Left cardiac atrium (tissue), 4 donors: Measurements from ENCODE around the gene NRK. TPM values are rescaled to one million over a fixed set of nuclear protein-coding genes. Genes with fewer than 3 reads are reported as not detected.
"Not testable (repeated sequence)": the region's sequence is repeated elsewhere in the genome, so short reads cannot be mapped to it uniquely, and the experiment has no call there.

ENCODE experiments used
- ATAC-seq, 2 donors: fragments of 200-7000 bp; cut with Tn5 transposase; one replicate each; pipeline ENCODE4 v1.9.1; 2020; ENCODE audit warnings: mild to moderate bottlenecking in 2 of 2, moderate library complexity in 2 of 2
- DNase-seq: peaks from one replicate; pipeline ENCODE4 v3.0.0-alpha.2; 2020
- intact Hi-C, 2 donors: fragments of 100-400 bp; cut with DNase I; formaldehyde crosslinking; loops; one replicate each; pipeline versions ENCODE4 v1.14.1 to v1.15.1; 2022 to 2023
- long read RNA-seq: library from polyadenylated mRNA; unstranded; transcript quantifications from one replicate; pipeline ENCODE4 v2.0.0, GENCODE V29; 2021
- total RNA-seq, 2 donors: library from RNA; stranded (reverse); fragmentation: NEBNext Ultra II Directional; extraction: Animal tissue kit (Norgen Biotek cat#: 25700); gene quantifications; one replicate each; pipeline ENCODE4 v1.2.1, GENCODE V29; 2021
- donor health status: DM: no; HTN: yes; CAD: no.
- donor health status: DM: no; HTN: yes; CAD: no; lungs with severe emphysema.
- donor health status: DM: yes; HTN: yes; CAD: no.
- donor health status: Dilated cardiomyopathy.

NRK gene, protein sequence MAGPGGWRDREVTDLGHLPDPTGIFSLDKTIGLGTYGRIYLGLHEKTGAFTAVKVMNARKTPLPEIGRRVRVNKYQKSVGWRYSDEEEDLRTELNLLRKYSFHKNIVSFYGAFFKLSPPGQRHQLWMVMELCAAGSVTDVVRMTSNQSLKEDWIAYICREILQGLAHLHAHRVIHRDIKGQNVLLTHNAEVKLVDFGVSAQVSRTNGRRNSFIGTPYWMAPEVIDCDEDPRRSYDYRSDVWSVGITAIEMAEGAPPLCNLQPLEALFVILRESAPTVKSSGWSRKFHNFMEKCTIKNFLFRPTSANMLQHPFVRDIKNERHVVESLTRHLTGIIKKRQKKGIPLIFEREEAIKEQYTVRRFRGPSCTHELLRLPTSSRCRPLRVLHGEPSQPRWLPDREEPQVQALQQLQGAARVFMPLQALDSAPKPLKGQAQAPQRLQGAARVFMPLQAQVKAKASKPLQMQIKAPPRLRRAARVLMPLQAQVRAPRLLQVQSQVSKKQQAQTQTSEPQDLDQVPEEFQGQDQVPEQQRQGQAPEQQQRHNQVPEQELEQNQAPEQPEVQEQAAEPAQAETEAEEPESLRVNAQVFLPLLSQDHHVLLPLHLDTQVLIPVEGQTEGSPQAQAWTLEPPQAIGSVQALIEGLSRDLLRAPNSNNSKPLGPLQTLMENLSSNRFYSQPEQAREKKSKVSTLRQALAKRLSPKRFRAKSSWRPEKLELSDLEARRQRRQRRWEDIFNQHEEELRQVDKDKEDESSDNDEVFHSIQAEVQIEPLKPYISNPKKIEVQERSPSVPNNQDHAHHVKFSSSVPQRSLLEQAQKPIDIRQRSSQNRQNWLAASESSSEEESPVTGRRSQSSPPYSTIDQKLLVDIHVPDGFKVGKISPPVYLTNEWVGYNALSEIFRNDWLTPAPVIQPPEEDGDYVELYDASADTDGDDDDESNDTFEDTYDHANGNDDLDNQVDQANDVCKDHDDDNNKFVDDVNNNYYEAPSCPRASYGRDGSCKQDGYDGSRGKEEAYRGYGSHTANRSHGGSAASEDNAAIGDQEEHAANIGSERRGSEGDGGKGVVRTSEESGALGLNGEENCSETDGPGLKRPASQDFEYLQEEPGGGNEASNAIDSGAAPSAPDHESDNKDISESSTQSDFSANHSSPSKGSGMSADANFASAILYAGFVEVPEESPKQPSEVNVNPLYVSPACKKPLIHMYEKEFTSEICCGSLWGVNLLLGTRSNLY (N-terminal part only)
- total RNA-seq = 1 to 10 TPM in 1 of 2 donors, under 1 TPM in 1; 0.44 to 1.4 TPM
- long read RNA-seq = 0 reads

DNA sequence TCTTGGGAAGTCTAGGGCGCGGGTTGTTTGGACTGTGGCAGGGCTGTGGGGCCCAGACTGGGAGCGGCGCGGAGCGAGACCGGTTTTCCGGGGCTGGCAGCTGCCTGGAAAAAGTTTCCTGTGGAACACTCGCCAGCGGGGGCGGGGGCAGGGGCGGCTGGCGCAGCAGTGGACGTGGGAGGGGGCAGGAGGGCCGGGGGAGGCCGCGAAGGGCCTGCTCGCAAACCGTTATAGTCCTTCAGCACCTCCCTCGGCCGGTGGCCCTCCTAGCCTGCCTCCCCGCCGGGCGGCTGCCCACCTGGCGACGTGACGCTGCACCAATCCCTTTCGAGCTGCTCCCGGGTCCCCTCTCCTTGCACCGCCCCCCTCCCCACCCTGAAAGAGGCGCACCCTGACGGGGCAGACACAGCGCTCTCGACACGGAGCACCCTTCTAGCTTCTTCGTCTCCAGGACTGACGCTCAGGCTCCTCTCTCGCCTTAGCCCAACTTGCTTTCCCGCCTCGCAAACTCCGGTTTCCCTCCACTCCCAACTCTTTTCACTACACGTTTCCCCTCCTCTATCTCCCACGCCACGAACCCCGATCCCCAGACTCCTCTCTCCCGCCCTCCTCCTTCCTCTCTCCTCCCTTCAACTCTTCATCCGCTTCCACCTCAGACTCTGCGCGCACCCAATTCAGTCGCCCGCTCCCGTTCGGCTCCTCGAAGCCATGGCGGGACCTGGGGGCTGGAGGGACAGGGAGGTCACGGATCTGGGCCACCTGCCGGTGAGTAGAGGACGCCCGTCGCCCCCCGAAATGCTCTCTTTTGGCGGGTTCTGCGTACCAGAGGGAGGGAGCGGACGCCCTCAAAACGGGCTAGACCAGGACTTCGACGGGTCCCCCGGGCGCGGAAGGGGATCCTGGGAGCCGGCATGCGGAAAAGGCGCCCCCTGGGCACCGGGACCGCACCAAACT, at the start of gene NRK:
Gene NRK, plus strand, starts transcription at position 402 of the 954 bp plus-strand sequence. Its CDS starts 307 bp downstream, at position 709.
- peak; percentile 20 for DNase-seq
- intact Hi-C loops = no loop called here
- peak; percentile 50 to 71 for ATAC-seq

DNA sequence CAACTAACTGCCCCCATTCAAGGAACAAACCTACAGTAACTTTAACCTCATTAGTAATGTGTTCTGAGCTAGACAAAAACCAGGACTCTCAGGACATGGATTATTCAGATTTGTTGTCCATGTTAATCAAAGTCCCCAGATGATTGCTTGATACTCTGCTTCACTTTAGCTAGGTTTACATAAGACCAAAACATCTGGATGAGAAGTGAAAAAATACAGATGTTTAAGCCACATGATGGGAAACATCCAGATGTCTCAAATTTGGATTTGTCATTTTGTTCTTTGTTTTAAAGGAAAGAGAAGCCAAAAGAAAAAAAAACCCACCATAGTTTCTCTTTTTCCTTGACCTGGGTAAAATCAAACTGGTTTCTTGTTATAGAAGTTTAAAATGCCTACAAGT, 48.5 kb upstream of the NRK start:
- no peak for ATAC-seq
- intact Hi-C loops = no loop called here
- no peak for DNase-seq

DNA sequence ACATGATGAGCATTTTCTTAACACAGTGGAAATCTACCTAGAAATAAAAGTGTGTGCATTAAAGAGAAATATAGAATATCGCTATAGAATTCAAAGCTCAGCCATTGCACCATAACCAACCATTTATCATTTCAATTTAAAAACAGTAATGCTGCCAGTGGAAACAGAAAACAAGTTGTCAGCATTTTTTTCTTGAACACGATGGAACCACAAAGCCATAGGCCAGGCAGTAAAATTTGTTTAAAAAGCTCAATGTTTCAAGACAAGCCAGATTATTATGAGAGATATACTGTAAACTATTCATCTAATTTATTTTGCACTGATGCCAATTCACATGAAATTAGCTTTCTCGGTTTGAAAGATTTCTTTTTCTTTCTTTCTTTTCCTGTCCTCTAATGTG, 46.7 kb upstream of the NRK start:
- no peak for DNase-seq
- intact Hi-C loops = no loop called here
- ATAC-seq = no peak

DNA sequence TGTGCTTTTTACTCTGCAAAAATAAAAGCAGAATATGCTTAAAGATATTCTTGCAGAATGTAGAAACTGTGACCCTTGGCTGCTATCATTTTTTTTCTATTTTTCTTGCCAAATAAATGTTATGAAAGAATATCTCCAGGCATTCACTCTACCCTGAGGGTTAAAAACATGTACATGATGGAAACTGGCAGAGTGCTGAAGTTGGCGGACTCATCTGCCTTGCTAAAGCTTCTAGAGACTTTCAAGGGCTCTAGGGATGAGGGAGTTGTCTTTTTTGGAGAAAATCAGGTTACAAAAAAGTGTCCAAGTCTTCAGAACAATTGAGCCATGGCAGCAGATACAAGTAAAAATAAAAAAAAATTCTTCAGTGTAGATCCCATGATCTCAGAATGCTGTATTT, 40.5 kb upstream of the NRK start:
- ATAC-seq (no peak), DNase-seq (no peak)
- intact Hi-C loops = no loop called here

DNA sequence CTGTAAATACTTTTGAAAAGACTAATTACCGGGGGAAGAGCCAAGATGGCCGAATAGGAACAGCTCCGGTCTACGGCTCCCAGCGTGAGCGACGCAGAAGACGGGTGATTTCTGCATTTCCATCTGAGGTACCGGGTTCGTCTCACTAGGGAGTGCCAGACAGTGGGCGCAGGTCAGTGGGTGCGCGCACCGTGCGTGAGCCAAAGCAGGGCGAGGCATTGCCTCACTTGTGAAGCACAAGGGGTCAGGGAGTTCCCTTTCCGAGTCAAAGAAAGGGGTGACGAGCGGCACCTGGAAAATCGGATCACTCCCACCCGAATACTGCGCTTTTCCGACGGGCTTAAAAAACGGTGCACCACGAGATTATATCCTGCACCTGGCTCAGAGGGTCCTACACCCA, 25.5 kb upstream of the NRK start:
- ATAC-seq, DNase-seq, intact Hi-C loops: not testable (repeated sequence)

DNA sequence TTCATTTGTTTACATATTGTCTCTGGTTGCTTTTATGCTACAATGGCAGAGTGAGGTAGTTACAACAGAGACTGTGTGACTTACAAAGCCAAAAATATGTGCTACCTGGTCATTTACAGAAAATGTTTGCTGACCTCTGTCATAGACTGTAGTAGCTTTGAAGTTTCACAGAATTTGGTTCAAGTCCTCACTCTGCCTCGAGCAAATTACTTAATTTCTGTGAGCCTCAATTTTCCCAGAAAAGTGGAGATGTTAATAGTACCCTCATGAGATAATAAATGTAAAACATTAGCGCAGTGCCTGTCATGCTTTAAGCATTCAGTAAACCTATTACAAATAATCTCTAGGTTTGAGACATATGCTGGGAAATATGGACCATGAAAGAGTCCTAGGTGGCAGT, 18.4 kb upstream of the NRK start:
- DNase-seq (no peak), ATAC-seq (no peak)
- intact Hi-C loops = no loop called here

DNA sequence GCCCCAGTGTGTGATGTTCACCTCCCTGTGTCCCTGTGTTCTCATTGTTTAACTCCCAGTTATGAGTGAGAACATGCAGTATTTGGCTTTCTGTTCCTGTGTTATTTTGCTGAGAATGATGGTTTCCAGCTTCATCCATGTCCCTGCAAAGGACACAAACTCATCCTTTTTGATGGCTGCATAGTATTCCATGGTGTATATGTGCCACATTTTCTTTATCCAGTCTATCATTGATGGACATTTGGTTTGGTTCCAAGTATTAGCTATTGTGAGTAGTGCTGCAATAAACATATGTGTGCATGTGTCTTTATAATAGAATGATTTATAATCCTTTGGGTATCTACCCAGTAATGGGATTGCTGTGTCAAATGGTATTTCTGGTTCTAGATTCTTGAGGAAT, 16.7 kb upstream of the NRK start:
- DNase-seq, ATAC-seq, intact Hi-C loops: not testable (repeated sequence)

DNA sequence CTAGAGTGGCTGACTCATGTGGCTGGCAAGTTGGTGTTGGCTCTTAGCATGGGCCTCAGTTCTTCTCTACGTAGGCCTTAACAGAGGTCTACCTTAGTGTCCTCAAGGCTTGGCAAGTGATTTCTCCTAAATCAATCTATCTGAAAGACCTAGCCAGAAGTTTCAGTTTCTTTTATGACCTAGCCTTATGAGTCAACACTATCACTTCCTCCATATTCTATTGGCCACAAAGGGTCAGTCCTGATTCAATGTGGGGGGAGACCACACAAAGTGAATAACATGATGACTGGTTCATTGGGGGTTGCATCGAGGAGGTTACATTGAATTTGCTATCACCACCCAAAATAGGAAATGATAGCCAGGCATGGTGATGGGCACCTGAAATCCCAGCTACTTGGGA, 5.8 kb upstream of the NRK start:
- DNase-seq (no peak), ATAC-seq (no peak)
- intact Hi-C loops = no loop called here

DNA sequence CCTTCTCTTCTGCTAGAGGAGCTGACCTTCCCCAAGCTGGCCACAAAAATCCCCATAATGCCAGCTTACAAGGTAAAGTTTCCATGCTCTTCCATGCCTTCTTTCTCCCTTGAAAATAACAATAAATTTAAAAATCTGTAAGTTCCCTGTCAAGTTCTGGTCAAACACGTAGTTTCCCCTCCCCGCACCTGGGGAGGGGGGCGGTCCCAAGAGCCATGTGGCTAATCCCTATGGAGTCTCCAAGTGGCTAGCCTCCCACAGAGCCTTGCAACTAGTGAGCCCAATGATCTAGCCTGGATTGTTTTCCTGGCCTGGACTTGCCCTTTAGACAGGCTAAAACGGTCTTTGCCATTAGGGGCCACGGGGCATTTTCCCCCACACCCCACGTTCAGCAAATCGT, 2.1 kb upstream of the NRK start:
- ATAC-seq = no peak
- DNase-seq = no peak
- intact Hi-C loops = no loop called here

DNA sequence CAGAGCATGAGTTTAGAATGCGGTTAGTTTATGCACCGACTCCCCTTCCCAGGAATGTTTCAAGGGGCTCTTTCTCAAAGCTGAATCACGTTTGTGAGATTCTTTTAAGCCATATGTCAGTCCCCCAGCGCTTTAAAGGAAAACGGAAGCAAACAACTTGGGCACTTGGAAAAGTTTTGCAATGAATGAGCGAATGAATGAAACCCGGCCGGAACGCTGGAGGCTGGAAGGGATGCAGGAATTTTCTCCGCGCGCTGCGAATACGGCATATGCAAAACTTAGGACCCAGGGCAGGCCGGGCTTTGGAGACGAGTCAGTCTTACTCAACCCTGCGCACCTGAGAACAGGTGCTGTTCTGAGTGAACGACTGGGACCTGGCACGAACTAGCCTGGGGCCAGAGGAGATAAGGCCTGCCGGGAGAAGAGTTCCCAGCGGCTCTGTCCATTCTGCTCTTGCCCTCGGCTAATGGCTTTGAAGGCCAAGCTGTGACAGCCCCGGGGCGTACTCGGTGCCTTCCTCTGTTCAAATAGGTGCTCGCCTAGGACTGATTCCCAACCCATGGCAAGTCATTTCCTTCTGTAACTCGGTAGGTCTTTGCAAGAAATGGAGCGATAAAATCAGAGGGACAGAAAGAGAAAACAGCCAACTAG, 743 bp upstream of the NRK start:
- DNase-seq = peak; percentile 18
- peak; percentile 17 to 34 for ATAC-seq
- intact Hi-C loops = no loop called here

DNA sequence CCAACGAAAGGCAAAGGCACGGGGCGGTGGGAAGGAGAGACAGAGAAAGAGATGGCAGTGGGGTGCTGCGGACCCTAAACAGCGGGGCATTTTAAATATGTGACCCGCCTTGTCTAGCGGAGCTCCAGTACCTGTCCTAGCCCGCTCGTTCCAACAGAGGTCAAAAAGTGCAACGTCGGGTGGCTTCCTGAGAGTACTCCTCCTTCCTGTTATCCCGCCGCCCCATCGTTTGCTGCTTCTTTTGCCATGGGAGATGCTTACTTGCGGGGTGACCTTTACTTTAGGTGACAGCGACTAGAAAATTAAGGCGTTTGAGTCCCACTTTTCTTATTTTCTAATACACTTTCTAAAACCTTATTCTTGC, 735 bp downstream of the NRK start:
- intact Hi-C loops = no loop called here
- DNase-seq (peak; percentile 14), ATAC-seq (no peak)

DNA sequence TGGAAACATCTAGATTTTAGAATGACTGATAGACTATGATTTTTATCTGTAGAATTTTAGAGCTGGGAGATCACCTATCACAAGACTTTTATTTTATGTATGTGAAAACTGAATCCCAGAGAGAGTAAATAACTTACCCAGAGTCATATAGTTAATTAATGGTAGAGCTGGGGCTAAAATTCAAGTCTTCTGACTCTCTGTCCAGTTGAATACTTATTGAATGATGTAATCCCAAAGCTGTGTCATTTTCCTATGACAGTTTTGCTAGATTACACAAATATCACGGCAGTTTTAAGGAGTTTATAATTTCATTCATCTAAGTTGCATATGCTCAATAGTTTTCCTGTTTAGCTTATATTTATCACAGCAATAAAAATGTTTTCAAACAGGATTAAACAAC, 6.7 kb downstream of the NRK start:
- intact Hi-C loops = no loop called here
- no peak for ATAC-seq
- no peak for DNase-seq

DNA sequence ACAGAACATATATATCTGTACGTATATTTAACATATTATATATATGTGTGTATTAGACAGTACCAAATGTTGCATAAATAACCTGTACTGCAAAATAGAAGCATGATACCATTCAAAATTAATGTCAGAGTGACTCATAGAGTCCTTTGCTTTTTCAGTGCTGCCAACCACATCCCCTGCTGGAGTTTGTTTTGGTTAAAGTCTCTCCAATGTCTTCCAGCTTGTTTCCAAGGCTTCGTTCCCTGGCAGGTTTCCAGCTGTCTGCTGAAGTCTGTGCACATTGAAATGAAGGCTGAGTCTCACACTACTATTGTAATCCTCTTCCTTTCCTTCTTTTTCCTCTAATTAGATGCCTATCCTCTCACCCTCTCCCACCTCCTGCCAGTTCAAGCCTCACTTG, 14.9 kb downstream of the NRK start:
- DNase-seq (peak; percentile 67), ATAC-seq (peak; percentile 44 to 59)
- intact Hi-C loops = no loop called here

DNA sequence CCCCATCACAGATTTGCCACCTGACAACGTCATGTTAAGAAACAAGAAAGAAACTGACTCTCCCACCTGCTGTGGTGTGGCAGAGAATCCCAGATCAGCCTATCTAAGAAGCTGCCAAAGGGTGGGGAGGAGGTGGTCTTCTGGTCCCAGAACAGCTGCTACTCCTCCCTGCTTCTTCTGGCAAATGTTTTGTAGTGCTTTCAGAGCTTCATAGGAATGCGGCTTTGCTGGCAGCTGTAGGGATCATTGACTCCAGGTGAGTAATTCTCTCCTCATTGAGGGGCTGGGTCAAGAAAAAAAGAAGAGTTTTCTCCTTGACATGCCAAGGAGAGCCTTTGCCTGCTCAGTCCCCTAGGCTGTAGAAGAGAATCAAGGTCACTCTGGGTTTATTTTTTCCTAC, 23.3 kb downstream of the NRK start:
- intact Hi-C loops = no loop called here
- ATAC-seq = no peak
- no peak for DNase-seq

DNA sequence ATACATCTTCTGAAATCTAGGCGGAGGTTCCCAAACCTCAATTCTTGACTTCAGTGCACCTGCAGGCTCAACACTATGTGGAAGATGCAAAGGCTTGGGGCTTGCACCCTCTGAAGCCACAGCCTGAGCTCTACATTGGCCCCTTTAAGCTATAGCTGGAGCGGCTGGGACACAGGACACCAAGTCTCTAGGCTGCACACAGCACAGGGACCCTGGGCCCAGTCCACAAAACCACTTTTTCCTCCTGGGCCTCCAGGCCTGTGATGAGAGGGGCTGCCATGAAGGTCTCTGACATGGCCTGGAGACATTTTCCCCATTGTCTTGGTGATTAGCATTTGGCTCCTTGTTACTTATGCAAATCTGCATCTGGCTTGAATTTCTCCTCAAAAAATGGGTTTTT, 27.8 kb downstream of the NRK start:
- ATAC-seq, DNase-seq, intact Hi-C loops: not testable (repeated sequence)

DNA sequence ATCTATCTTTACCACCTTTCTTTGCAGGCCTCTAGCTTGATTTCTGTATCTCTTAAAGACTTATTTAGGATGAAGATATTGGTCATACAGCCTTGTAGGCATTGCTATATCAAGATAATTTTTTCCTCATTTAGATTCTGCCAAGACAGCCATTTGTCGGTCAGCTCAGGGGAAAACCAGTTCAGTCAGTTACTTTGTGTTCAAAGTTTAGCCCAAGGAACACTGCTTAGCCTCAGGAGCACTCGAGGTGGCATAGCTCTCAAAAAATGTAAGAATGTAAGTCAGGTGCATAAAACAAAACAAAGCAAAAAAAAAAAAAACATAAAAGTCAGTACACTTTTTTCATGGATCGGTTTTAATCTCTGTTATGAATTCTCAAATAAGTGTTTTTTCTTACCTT, 43.4 kb downstream of the NRK start:
- intact Hi-C loops = no loop called here
- ATAC-seq (no peak), DNase-seq (no peak)

DNA sequence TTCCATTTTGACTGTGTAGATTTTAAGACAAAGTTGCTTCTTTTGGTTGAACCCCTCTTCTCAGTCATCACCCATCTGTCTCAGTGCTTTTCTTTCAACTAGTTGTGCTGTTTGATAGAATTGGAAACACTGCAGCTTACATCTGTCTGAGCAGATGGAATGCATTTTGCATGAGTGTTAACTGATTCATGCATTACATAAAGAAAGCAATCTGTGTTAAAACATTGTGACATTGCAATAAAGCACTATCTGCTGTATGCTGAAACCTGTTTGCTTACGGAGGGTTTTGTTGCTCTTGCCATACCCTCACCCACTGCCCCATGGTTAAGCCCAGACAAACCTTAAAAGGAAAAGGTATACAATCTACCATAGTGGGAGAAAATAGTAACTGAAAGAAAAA, 47.4 kb downstream of the NRK start:
- ATAC-seq = no peak
- no peak for DNase-seq
- intact Hi-C loops = no loop called here

DNA sequence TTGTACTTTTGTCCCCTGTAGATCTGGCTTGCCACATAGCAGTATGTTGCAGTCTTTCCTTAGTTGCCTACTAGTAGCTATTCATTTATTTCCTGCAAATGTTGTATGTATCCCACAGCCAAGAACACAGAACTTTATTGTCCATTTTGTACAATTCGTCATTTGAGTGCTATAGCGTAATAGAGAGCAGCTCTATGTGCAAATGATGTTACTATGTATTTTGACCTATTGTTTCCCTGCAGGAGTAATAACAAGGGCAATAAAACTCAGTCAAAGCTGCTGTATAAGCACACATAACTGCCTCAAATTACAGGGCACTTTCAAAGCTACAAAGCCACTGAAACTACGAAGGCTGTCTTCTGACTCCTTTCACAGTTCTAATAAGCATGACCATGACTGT, 48.1 kb downstream of the NRK start:
- DNase-seq = no peak
- intact Hi-C loops = no loop called here
- ATAC-seq = no peak
